Fibroblast of lung (primary cell): ENCODE results near the gene ARID1B. TPM values are rescaled to one million over a fixed set of nuclear protein-coding genes. Genes with fewer than 3 reads are reported as not detected.

Experiments used
- DNase-seq, 2 donors: peaks; one replicate each; pipeline versions ENCODE4 v3.0.0 to v3.0.0-alpha.2; 2010; ENCODE audit warnings: low read depth in 2 of 2
- H2AFZ ChIP-seq: 2 replicates; pipeline ENCODE4 v1.5.1; 2012; ENCODE audit warnings: low read length, control low read depth, inconsistent platforms
- H3K27ac ChIP-seq: 2 replicates; pipeline ENCODE4 v1.5.1; 2011; ENCODE audit warnings: low read length, control low read depth; ENCODE audit not compliant: insufficient read depth
- H3K27me3 ChIP-seq: 2 replicates; pipeline ENCODE4 v1.5.1; 2011; ENCODE audit warnings: mild to moderate bottlenecking, low read length; ENCODE audit not compliant: control insufficient read depth, insufficient read depth
- H3K36me3 ChIP-seq: 2 replicates; pipeline ENCODE4 v1.5.1; 2011; ENCODE audit warnings: low read length; ENCODE audit not compliant: control insufficient read depth, insufficient read depth
- H3K4me1 ChIP-seq: 2 replicates; pipeline ENCODE4 v1.5.1; 2011; ENCODE audit warnings: low read length; ENCODE audit not compliant: control insufficient read depth, insufficient read depth; ENCODE audit errors: extremely low read depth
- H3K4me2 ChIP-seq: 2 replicates; pipeline ENCODE4 v1.5.1; 2011; ENCODE audit warnings: low read length, control low read depth; ENCODE audit not compliant: insufficient read depth; ENCODE audit errors: extremely low read depth
- H3K4me3 ChIP-seq, 4 experiments: fragments of 200-600 bp in 1 of 4; sonication (generic) in 1 of 4; replicated peaks in 1 of 4; 2 replicates each; pipeline ENCODE4 v1.5.1; 2011 to 2016; ENCODE audit warnings: low read length in 4 of 4, low read depth in 3 of 4, mild to moderate bottlenecking in 3 of 4, control low read depth in 2 of 4, inconsistent platforms in 1 of 4, mixed read lengths in 1 of 4; ENCODE audit not compliant: insufficient read depth in 1 of 4; ENCODE audit errors: control extremely low read depth in 1 of 4
- H3K79me2 ChIP-seq: 2 replicates; pipeline ENCODE4 v1.5.1; 2012; ENCODE audit warnings: mild to moderate bottlenecking, low read length, inconsistent platforms; ENCODE audit not compliant: control insufficient read depth, insufficient read depth
- H3K9ac ChIP-seq: 2 replicates; pipeline ENCODE4 v1.5.1; 2011; ENCODE audit warnings: mild to moderate bottlenecking, low read length, control low read depth; ENCODE audit not compliant: insufficient read depth
- H3K9me3 ChIP-seq: 2 replicates; pipeline ENCODE4 v1.5.1; 2012; ENCODE audit warnings: low read depth, low read length; ENCODE audit not compliant: control insufficient read depth, insufficient read depth
- H4K20me1 ChIP-seq: 2 replicates; pipeline ENCODE4 v1.5.1; 2011; ENCODE audit warnings: low read length; ENCODE audit not compliant: control insufficient read depth, insufficient read depth; ENCODE audit errors: extremely low read depth
- CTCF ChIP-seq, 2 donors: IDR thresholded peaks in 1 of 2; conservative IDR thresholded peaks in 1 of 2; 1 replicate in 1 of 2; 2 replicates in 1 of 2; pipeline ENCODE4 v1.5.1; 2011 to 2012; ENCODE audit warnings: low read length in 2 of 2, control low read depth in 1 of 2, inconsistent platforms in 1 of 2, low read depth in 1 of 2, mild to moderate bottlenecking in 1 of 2
- EZH2 ChIP-seq: IDR thresholded peaks from 2 replicates; pipeline ENCODE4 v1.5.1; 2012; ENCODE audit warnings: low read length, control low read depth, mild to moderate bottlenecking; ENCODE audit errors: missing control alignments
- polyA plus RNA-seq, 2 donors: library from polyadenylated mRNA; depleted of rRNA in 1 of 2; stranded (reverse) in 1 of 2; unstranded in 1 of 2; fragments of >200 nt; gene quantifications; 2 replicates each; pipeline ENCODE4 v1.2.1, GENCODE V29; 2011 to 2012; ENCODE audit warnings: missing spikeins in 1 of 2
- total RNA-seq: library from RNA; depleted of rRNA; stranded (reverse); fragments of >200 nt; gene quantifications from 2 replicates; pipeline ENCODE4 v1.2.1, GENCODE V29; 2014

The ARID1B gene
- total and polyA plus RNA-seq, 2 donors (not counting 1 experiment from before 2014, with no cell fraction given), result 15.4 to 41.9 TPM

DNA sequence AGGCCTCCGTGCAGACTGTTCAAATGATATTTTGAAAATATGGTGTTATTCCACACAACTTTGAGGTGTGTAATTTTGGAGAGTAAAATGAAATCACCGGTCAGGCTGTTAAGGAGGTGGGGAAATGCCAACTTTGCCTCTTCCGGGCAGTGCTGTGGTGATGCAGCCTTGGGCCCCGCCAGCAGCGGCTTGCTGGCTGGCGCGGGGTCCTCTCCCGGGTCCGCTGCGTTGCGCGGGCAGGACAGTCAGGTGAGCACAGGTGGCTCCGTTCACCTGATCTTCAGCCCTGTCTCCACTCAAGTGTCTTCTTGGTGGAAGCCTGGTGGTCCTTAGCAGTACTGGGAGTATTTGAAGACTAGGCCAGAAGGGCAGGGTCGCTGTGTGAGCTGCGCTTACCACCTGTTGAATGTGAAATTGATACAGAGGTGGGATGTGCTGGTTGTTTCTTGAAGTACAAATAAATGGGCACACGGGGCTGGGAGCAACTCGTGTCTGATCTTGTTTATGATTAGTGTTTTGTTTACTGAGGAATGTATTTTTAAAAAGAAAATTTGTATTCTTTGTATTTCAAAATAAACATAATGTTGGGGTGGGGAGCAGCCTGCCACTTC lies 184.2 kb downstream of the ARID1B start:
- no peak overlapping the region for H3K27ac ChIP-seq
- H3K27me3 ChIP-seq, result no peaks in the 10 kb centered on the region
- no peak for DNase-seq
- no peaks in the 10 kb centered on the region for H3K9me3 ChIP-seq
- no peak overlapping the region for H2AFZ ChIP-seq
- H3K79me2 ChIP-seq, result peaks cover 9% of the 10 kb centered on the region
- no peaks in the 10 kb centered on the region for H3K36me3 ChIP-seq
- no peak for TF ChIP-seq CTCF (conservative IDR thresholded peaks at IDR 0.05 in 1 of 2, IDR thresholded peaks at IDR 0.05 in 1 of 2; ENCODE audit: low read depth in 1 of 2, low read length in 2 of 2)
- TF ChIP-seq EZH2, result no peak
- H3K4me2 ChIP-seq, result no peak overlapping the region
- no peak overlapping the region for H3K9ac ChIP-seq
- H3K4me1 ChIP-seq, result no peaks in the 10 kb centered on the region
- no peaks in the 10 kb centered on the region for H4K20me1 ChIP-seq
- no peak overlapping the region for H3K4me3 ChIP-seq

GRCh38 chr6:156963712-156964700 lies 186.8 kb downstream of the ARID1B start:
- Histone ChIP-seq H3K4me2 (peak overlapping the region; percentile 94), H3K9me3 (no peaks in the 10 kb centered on the region), H3K79me2 (peaks cover 19% of the 10 kb centered on the region), H3K36me3 (no peaks in the 10 kb centered on the region), H3K27ac (peak overlapping the region; percentile 30), H2AFZ (no peak overlapping the region), H3K4me3 (peak overlapping the region; percentile 8 to 56 (median 44)), H4K20me1 (no peaks in the 10 kb centered on the region), H3K27me3 (no peaks in the 10 kb centered on the region), H3K4me1 (no peaks in the 10 kb centered on the region), H3K9ac (no peak overlapping the region)
- DNase-seq, result peak; percentile 57 to 83
- TF ChIP-seq EZH2 (no peak), CTCF (conservative IDR thresholded peaks at IDR 0.05 in 1 of 2, IDR thresholded peaks at IDR 0.05 in 1 of 2; ENCODE audit: low read depth in 1 of 2, low read length in 2 of 2) (no peak)

DNA sequence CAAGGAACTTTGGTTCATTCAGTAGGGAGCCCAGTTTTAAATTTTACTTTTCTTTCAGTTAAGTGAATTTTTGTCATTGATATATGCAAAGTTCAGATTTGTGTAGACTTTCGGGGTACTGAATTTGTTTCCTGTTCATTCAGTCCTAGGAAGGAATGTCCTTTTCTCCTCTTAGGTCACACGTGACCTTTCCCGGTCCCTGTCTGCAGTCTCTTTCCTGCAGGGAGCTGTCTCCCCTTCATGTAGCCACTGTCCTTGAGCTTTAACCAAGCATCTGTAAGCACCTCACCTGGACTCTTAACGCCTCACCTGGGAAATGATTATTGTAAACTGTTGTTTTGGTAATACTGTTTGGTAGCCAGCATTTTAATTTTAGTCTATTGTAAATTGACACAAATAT lies 190.7 kb downstream of the ARID1B start:
- Histone ChIP-seq H3K4me2 (no peak overlapping the region), H3K9ac (no peak overlapping the region), H3K4me1 (no peaks in the 10 kb centered on the region), H3K27ac (no peak overlapping the region), H2AFZ (no peak overlapping the region), H4K20me1 (no peaks in the 10 kb centered on the region), H3K4me3 (no peak overlapping the region), H3K36me3 (no peaks in the 10 kb centered on the region), H3K79me2 (peaks cover 27% of the 10 kb centered on the region), H3K9me3 (no peaks in the 10 kb centered on the region), H3K27me3 (no peaks in the 10 kb centered on the region)
- DNase-seq, result no peak
- no peak for TF ChIP-seq CTCF (conservative IDR thresholded peaks at IDR 0.05 in 1 of 2, IDR thresholded peaks at IDR 0.05 in 1 of 2; ENCODE audit: low read depth in 1 of 2, low read length in 2 of 2)
